A549 (cell line): Measurements from ENCODE around the gene C11orf98.

ENCODE experiments used
- CTCF ChIP-seq: fragments of >200 bp; sonication (Bioruptor Twin); formaldehyde crosslinking; IDR thresholded peaks from 3 replicates; pipeline ENCODE4 v1.5.1; 2016
- EP300 ChIP-seq, 2 experiments: fragments of >200 bp; sonication (Bioruptor Twin); formaldehyde crosslinking; IDR thresholded peaks; 2 replicates in 1 of 2; 3 replicates in 1 of 2; pipeline ENCODE4 v1.6.1; 2016 to 2017
- JUN ChIP-seq, 2 experiments: fragments of >200 bp; sonication (Bioruptor Twin); formaldehyde crosslinking; IDR thresholded peaks; 2 replicates in 1 of 2; 3 replicates in 1 of 2; pipeline ENCODE4 v1.6.1; 2016 to 2017
- JUNB ChIP-seq: fragments of >200 bp; sonication (Bioruptor Twin); formaldehyde crosslinking; IDR thresholded peaks from 2 replicates; pipeline ENCODE4 v1.6.1; 2016
- MAFK ChIP-seq: fragments of 450-650 bp; IDR thresholded peaks from 2 replicates; pipeline ENCODE4 v1.6.1; 2014; ENCODE audit not compliant: partially characterized antibody
- NPAS2 ChIP-seq: fragments of 250-450 bp; sonication (Bioruptor Pico); IDR thresholded peaks from 2 replicates; pipeline ENCODE4 v1.8.0; 2022; ENCODE audit warnings: mild to moderate bottlenecking, moderate library complexity, borderline replicate concordance
- NR3C1 ChIP-seq: fragments of >200 bp; sonication (Bioruptor Twin); formaldehyde crosslinking; IDR thresholded peaks from 3 replicates; pipeline ENCODE4 v1.6.1; 2017
- POLR2A ChIP-seq: IDR thresholded peaks from 2 replicates; pipeline ENCODE4 v1.6.1; 2012; ENCODE audit warnings: mild to moderate bottlenecking, low read length
- RAD21 ChIP-seq, 2 experiments: fragments of >200 bp in 1 of 2; sonication (Bioruptor Twin) in 1 of 2; formaldehyde crosslinking in 1 of 2; IDR thresholded peaks in 1 of 2; conservative IDR thresholded peaks in 1 of 2; 2 replicates in 1 of 2; 3 replicates in 1 of 2; pipeline ENCODE4 v1.6.1; 2012 to 2018; ENCODE audit warnings: inconsistent platforms in 1 of 2
- RFX5 ChIP-seq: fragments of 450-650 bp; IDR thresholded peaks from 2 replicates; pipeline ENCODE4 v1.7.1; 2014; ENCODE audit warnings: antibody characterized with exemption, mild to moderate bottlenecking, moderate library complexity
- RNF2 ChIP-seq: fragments of 200-600 bp; sonication (generic); IDR thresholded peaks from 2 replicates; pipeline ENCODE4 v1.6.1; 2016; ENCODE audit warnings: low read depth, mild to moderate bottlenecking, antibody characterized with exemption, moderate library complexity, borderline replicate concordance
- SMC3 ChIP-seq: fragments of >200 bp; sonication (Bioruptor Twin); formaldehyde crosslinking; IDR thresholded peaks from 3 replicates; pipeline ENCODE4 v1.6.1; 2018; ENCODE audit warnings: inconsistent platforms
- TF ChIP-seq, protein P1 (sequence below): fragments of 200-600 bp; sonication (generic); IDR thresholded peaks from 2 replicates; pipeline ENCODE4 v1.6.1; 2016; ENCODE audit warnings: antibody characterized with exemption, mild to moderate bottlenecking, moderate library complexity
- TF ChIP-seq, protein P2 (sequence below): IDR thresholded peaks from 2 replicates; pipeline ENCODE4 v1.6.1; 2012

GRCh38 chr11:62667460-62667859 is 2.5 kb upstream of the C11orf98 start:
- TF ChIP-seq JUNB (no peak), EP300 (IDR thresholded peaks at IDR 0.05) (no peak), POLR2A (peak; percentile 4; the same call in 1 of the 2 replicates), RNF2 (no peak), RAD21 (conservative IDR thresholded peaks at IDR 0.05 in 1 of 2, IDR thresholded peaks at IDR 0.05 in 1 of 2) (no peak), NR3C1 (no peak), CTCF (no peak), JUN (IDR thresholded peaks at IDR 0.05) (no peak; a peak in 1 of 5 replicates), NPAS2 (CRISPR knock-in tag) (no peak), MAFK (no peak), RFX5 (no peak), SMC3 (no peak)
- TF ChIP-seq, protein P1, sequence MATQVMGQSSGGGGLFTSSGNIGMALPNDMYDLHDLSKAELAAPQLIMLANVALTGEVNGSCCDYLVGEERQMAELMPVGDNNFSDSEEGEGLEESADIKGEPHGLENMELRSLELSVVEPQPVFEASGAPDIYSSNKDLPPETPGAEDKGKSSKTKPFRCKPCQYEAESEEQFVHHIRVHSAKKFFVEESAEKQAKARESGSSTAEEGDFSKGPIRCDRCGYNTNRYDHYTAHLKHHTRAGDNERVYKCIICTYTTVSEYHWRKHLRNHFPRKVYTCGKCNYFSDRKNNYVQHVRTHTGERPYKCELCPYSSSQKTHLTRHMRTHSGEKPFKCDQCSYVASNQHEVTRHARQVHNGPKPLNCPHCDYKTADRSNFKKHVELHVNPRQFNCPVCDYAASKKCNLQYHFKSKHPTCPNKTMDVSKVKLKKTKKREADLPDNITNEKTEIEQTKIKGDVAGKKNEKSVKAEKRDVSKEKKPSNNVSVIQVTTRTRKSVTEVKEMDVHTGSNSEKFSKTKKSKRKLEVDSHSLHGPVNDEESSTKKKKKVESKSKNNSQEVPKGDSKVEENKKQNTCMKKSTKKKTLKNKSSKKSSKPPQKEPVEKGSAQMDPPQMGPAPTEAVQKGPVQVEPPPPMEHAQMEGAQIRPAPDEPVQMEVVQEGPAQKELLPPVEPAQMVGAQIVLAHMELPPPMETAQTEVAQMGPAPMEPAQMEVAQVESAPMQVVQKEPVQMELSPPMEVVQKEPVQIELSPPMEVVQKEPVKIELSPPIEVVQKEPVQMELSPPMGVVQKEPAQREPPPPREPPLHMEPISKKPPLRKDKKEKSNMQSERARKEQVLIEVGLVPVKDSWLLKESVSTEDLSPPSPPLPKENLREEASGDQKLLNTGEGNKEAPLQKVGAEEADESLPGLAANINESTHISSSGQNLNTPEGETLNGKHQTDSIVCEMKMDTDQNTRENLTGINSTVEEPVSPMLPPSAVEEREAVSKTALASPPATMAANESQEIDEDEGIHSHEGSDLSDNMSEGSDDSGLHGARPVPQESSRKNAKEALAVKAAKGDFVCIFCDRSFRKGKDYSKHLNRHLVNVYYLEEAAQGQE: no peak
- TF ChIP-seq, protein P2, sequence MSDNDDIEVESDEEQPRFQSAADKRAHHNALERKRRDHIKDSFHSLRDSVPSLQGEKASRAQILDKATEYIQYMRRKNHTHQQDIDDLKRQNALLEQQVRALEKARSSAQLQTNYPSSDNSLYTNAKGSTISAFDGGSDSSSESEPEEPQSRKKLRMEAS: no peak
